Measurements from ENCODE around the gene DICER1. TPM values are rescaled to one million over a fixed set of nuclear protein-coding genes. Genes with fewer than 3 reads are reported as not detected.

DICER1 gene
- total RNA-seq, 1 experiment from 2014 or later, result 57.3 TPM

- Histone ChIP-seq H3K4me3 (ENCODE audit: low read depth, low read length) (no peak overlapping the region), H3K36me3 (ENCODE audit: control insufficient read depth, insufficient read depth, low read length) (no peaks in the 10 kb centered on the region), H3K4me1 (no peaks in the 10 kb centered on the region), H3K27me3 (replicated peaks; ENCODE audit: control insufficient read depth, insufficient read depth, low read length) (no peaks in the 10 kb centered on the region), H3K9me3 (no peaks in the 10 kb centered on the region)
- no peak overlapping the region for H3K27ac Mint-ChIP-seq (ENCODE audit: unreplicated experiment)
- no peaks in the 10 kb centered on the region for H3K9me3 Mint-ChIP-seq (ENCODE audit: unreplicated experiment)
- no peak overlapping the region for H3K4me3 Mint-ChIP-seq (ENCODE audit: unreplicated experiment)
- H3K4me1 Mint-ChIP-seq (ENCODE audit: low read depth, unreplicated experiment), result no peaks in the 10 kb centered on the region
- no peaks in the 10 kb centered on the region for H3K36me3 Mint-ChIP-seq (ENCODE audit: insufficient read depth, unreplicated experiment)
- peaks cover 5% of the 10 kb centered on the region for H3K27me3 Mint-ChIP-seq (ENCODE audit: insufficient read depth, unreplicated experiment)
- TF ChIP-seq CTCF (IDR thresholded peaks at IDR 0.05; ENCODE audit: insufficient read depth in 1 of 2, low read depth in 1 of 2, low read length in 1 of 2, severe bottlenecking in 1 of 2, unreplicated experiment in 1 of 2), result no peak
- intact Hi-C loops (cut with micrococcal nuclease; ENCODE audit: unreplicated experiment), result no loop called here
- no TSS peak for BruUV-seq (replicated peaks)
- DNase-seq, result no peak
- ChIA-PET CTCF (no interaction called here), POLR2A (no interaction called here)
These were observed 102.7 kb downstream of the DICER1 start for GRCh38 chr14:95054346-95055280.

GRCh38 chr14:95052016-95052585 lies 105.2 kb downstream of the DICER1 start:
- H3K27ac Mint-ChIP-seq (ENCODE audit: unreplicated experiment), result no peak overlapping the region
- Histone ChIP-seq H3K4me1 (no peaks in the 10 kb centered on the region), H3K27me3 (replicated peaks; ENCODE audit: control insufficient read depth, insufficient read depth, low read length) (no peaks in the 10 kb centered on the region), H3K36me3 (ENCODE audit: control insufficient read depth, insufficient read depth, low read length) (no peaks in the 10 kb centered on the region), H3K9me3 (no peaks in the 10 kb centered on the region), H3K4me3 (ENCODE audit: low read depth, low read length) (no peak overlapping the region)
- ChIA-PET CTCF (no interaction called here), POLR2A (no interaction called here)
- H3K9me3 Mint-ChIP-seq (ENCODE audit: unreplicated experiment), result no peaks in the 10 kb centered on the region
- intact Hi-C loops (cut with micrococcal nuclease; ENCODE audit: unreplicated experiment), result no loop called here
- H3K4me1 Mint-ChIP-seq (ENCODE audit: low read depth, unreplicated experiment), result no peaks in the 10 kb centered on the region
- no TSS peak for BruUV-seq (replicated peaks)
- H3K36me3 Mint-ChIP-seq (ENCODE audit: insufficient read depth, unreplicated experiment), result no peaks in the 10 kb centered on the region
- no peak for DNase-seq
- TF ChIP-seq CTCF (IDR thresholded peaks at IDR 0.05; ENCODE audit: insufficient read depth in 1 of 2, low read depth in 1 of 2, low read length in 1 of 2, severe bottlenecking in 1 of 2, unreplicated experiment in 1 of 2), result no peak
- peaks cover 13% of the 10 kb centered on the region for H3K27me3 Mint-ChIP-seq (ENCODE audit: insufficient read depth, unreplicated experiment)
- no peak overlapping the region for H3K4me3 Mint-ChIP-seq (ENCODE audit: unreplicated experiment)

- Mint-ChIP-seq H3K4me1 (ENCODE audit: low read depth, unreplicated experiment) (no peaks in the 10 kb centered on the region), H3K27ac (ENCODE audit: unreplicated experiment) (no peak overlapping the region), H3K4me3 (ENCODE audit: unreplicated experiment) (no peak overlapping the region), H3K9me3 (ENCODE audit: unreplicated experiment) (no peaks in the 10 kb centered on the region), H3K27me3 (ENCODE audit: insufficient read depth, unreplicated experiment) (peaks cover 13% of the 10 kb centered on the region), H3K36me3 (ENCODE audit: insufficient read depth, unreplicated experiment) (no peaks in the 10 kb centered on the region)
- DNase-seq, result no peak
- Histone ChIP-seq H3K4me3 (ENCODE audit: low read depth, low read length) (no peak overlapping the region), H3K4me1 (no peaks in the 10 kb centered on the region), H3K27me3 (replicated peaks; ENCODE audit: control insufficient read depth, insufficient read depth, low read length) (no peaks in the 10 kb centered on the region), H3K36me3 (ENCODE audit: control insufficient read depth, insufficient read depth, low read length) (no peaks in the 10 kb centered on the region), H3K9me3 (no peaks in the 10 kb centered on the region)
- intact Hi-C loops (cut with micrococcal nuclease; ENCODE audit: unreplicated experiment), result no loop called here
- POLR2A ChIA-PET, result no interaction called here
- no peak for TF ChIP-seq CTCF (IDR thresholded peaks at IDR 0.05; ENCODE audit: insufficient read depth in 1 of 2, low read depth in 1 of 2, low read length in 1 of 2, severe bottlenecking in 1 of 2, unreplicated experiment in 1 of 2)
- CTCF ChIA-PET, result no interaction called here
- BruUV-seq (replicated peaks), result no TSS peak
These were observed 107.4 kb downstream of the DICER1 start for GRCh38 chr14:95049952-95050351.

Measured in Caco-2 (cell line).